Occipital lobe (tissue), 2 donors: Measurements from ENCODE around the gene PROCR. TPM values are rescaled to one million over a fixed set of nuclear protein-coding genes. Genes with fewer than 3 reads are reported as not detected.
"Not testable (repeated sequence)": the region's sequence is repeated elsewhere in the genome, so short reads cannot be mapped to it uniquely, and the experiment has no call there.

Experiments
- DNase-seq: peaks from one replicate; lab custom pipeline; 2025; lab: John Stamatoyannopoulos, UW
- total RNA-seq: library from RNA; depleted of rRNA; stranded (reverse); fragments of >200 nt; gene quantifications from one replicate; pipeline ENCODE4 v1.2.3, GENCODE V29; 2014

The PROCR gene
- total RNA-seq, 1 donor from 2014 or later = 4.7 TPM

DNA sequence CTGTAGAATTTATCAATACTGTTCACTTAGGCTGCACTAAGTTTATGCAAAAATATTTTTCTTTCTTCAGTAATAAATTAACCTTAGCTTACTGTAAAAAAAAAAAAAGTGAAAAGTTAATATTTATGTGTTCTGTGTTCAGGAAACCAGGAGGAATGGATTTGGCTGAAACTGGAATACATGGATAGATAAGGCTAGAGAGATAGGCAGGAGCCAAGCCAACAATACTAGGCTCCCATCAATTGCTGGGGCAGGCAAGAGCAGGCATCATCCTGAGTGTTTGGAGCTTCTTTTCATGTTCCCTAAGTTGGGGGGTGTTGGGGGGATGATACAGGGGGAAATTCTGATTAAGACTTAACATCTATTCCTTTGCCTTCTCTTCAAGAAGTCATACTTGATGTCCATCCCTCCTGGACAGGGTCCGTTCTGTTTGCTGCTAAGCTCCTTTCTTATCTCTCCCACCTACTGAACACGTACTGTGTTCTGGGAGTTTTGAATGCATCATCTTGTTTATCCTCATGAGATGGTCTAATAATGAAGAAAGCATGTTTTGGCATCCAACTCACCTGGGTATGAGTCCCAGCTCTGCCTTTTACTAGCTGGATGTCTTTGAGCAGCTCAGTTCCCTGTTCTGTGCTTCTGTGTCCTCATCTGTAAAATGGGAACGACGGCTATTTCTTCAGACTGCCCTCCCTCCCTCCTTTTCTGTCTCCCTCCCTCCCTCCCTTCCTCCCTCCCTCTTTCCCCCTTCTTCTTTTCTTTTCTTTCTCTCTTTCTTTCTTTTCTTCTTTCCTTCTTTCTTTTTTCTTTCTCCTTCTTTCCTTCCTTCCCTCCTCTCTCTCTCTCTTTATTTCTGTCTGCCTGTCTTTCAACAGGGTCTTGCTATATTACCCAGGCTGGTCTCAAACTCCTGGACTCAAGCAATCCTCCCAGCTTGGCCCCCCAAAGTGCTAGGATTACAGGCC, 6.4 kb upstream of the PROCR start:
- no peak for DNase-seq

GRCh38 chr20:35166242-35166830, 5.5 kb upstream of the PROCR start:
- no peak for DNase-seq

GRCh38 chr20:35167787-35168186, 4.1 kb upstream of the PROCR start:
- no peak for DNase-seq

DNA sequence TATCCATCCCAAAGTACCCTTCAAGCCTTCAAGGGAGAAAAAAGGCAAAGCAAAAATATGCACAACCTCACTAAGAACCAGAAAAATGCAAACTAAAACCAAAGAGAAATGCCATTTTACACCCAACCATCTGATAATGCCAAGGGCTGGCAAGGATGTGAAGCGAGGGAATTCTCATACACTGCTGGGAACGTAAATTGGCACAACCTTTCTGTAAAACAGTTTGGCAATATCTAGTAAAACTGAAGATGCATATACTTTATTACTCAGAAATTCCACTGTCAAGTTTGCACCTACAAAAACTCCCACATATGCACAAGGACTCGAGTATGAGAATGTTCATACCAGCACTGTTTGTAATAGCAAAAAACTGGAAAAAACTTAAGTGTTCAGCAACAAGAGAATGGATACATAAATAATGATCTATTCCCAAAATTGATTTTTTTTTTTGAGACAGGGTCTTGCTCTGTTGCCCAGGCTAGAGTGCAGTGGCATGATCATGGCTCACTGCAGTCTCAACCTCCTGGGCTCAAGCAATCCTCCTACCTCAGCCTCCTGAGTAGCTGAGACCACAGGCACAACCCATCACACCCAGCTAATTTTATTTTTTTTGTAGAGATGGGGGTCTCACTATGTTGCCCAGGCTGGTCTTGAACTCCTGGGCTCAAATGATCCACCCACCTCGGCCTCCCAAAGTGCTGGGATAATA, 3.0 kb upstream of the PROCR start:
- DNase-seq = not testable (repeated sequence)

DNA sequence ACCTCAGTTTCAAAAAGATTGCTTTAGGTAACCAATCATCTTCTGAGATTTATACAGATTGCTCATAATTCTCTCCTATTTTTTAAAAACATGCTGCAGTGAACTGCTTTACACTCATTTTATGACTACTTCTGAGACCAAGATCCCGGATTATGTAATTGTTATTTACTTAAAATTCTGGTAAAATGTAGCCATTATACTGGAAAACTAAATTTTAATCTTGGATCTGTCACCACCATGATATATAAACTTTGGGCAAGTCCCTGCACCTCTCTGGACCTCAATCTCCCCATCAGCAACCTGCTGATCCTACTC, 477 bp upstream of the PROCR start:
- no peak for DNase-seq

- no peak for DNase-seq
Measured at GRCh38 chr20:35172434-35172806, 548 bp downstream of the PROCR start.

- DNase-seq = no peak
Measured at GRCh38 chr20:35173576-35174192, 1.8 kb downstream of the PROCR start.

GRCh38 chr20:35174458-35175216, 2.8 kb downstream of the PROCR start:
- no peak for DNase-seq

- no peak for DNase-seq
Measured at GRCh38 chr20:35176132-35176531, 4.3 kb downstream of the PROCR start.

- DNase-seq = no peak
Measured at GRCh38 chr20:35179292-35180212, 7.7 kb downstream of the PROCR start.

DNA sequence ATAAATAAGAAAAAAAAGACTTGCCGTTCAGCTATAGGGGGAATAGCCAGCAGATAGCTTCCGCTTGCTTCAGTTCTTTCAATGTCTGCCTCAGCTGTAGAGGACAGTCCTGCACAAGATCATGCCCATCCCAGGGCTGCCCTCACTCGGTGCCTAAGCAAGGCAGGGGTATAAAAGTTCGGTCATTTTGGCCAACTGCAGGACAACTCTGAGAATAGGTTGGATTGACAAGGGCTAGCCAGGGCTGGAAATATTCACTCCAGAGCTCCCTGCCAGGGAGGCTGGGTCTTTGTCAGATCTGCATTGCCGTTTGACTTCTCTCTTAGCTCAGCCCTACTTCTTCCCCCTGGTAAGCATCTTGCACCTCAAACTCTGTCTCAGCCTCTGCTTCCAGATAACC, 8.4 kb downstream of the PROCR start:
- DNase-seq = no peak

- DNase-seq = no peak
Measured at GRCh38 chr20:35181731-35182130, 9.9 kb downstream of the PROCR start.

DNA sequence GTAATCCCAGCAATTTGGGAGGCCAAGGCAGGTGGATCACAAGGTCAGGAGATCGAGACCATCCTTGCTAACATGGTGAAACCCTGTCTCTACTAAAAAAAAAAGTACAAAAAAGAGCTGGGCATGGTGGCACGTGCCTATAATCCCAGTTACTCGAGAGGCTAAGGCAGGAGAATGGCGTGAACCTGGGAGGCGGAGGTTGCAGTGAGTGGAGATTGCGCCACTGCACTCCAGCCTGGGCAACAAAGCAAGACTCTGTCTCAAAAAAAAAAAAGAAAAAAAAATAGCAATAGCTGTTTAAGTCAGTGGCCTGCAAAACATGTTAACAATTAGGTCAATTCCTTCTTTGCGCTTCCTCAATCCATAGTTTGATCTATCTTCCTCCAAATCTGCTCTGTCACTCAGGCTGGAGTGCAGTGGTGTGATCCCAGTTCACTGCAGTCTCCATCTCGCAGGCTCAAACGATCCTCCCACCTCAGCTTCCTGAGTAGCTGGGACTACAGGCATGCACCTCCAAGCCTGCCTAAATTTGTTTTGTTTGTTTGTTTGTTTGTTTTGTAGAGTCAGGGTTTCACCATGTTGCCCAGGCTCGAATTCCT, 14.9 kb downstream of the PROCR start:
- not testable (repeated sequence) for DNase-seq

DNA sequence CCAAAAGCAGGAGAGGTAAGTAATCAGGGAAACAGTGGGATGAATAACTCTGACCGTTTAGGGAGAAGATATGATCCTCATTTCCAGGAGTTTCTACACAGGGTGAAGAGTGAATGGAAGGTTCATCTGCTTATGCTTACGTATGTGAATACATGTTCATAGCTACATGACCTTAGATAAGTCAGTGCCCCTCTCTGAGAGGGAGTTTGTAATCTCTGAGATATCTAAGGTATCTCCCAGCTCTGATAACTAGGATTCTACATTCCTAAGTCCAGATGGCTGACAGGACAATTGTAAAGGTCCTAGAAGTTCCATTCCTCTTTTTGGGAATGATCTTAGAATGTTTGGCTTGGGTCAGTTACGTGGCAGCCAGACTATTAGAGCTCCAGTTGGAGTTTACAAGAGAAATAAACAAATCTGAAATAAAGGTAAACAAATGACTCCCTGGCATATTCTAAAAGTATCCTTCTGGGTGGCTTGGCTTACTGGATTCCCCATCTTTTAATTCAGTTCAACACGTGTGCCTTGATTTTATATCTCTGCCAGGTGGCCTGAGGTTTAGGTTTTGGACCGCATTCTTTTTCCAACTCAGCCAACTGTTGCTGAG, 15.8 kb downstream of the PROCR start:
- no peak for DNase-seq

GRCh38 chr20:35189223-35189622, 17.4 kb downstream of the PROCR start:
- DNase-seq = not testable (repeated sequence)

GRCh38 chr20:35190556-35190955, 18.7 kb downstream of the PROCR start:
- no peak for DNase-seq

GRCh38 chr20:35191419-35192117, 19.7 kb downstream of the PROCR start:
- DNase-seq = no peak

DNA sequence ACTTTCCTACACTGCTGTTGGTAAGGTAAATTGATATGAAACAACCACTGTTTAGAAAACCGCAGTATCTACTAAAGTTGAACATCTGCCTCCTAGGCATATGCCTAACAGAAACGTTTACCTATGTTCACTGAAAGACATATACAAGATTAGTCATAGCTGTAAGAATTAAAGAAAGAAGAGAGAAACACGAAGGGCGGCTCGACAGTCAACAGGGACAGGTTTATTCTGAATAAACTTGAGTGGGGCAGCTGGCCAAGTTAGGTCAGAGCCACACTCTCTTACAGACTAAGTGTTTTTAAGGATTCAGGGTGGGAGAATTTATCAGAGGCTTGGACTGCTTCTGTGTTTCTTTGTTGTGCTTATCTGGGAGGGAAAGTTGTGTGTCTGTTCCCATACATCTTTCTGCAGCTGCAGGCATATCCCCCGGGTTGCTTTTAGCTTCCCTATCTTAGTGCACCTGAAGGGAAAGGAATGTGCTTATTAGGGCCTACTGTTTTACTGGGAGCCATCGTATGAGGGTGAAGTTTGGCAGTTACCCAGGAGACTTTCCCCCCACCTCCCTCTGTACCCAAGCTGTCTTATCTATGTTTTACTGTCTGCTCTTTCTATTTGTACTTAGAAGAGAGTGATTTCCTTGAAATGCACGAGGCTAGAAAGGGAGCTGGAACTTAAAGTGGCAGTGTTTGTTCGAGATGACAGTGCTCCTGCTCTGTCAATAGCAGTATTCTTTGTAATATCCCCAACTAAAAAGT, 20.4 kb downstream of the PROCR start:
- DNase-seq = no peak
